NCI-H82 (cell line): ENCODE results near the gene UTP20.

Source experiments
- DNase-seq: peaks from one replicate; lab custom pipeline; 2025; lab: John Stamatoyannopoulos, UW

The UTP20 gene

DNA sequence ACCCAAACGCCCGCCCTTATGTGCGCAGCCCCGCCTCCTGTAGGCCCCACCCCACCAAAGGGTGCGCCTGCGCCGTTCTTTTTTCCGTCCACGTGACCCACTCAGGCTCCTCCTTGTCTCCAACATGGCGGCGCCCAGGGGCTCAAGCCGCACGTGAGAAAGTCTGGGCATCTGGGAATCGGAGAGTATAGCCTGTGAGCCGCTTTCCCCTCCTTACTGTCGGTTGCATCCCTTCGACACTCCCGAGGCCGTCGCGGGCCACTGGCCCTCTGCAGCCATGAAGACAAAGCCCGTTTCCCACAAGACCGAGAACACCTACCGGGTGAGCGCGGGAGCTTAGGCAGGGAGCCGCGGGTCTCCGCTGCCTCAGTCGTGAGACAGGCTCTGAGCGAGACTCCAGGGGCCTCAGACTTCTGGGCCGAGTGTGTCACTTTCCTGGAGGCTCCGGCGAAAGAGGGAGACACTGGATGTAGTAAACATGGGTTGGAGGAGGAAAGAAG is at the start of gene UTP20:
UTP20 (plus strand) TSS at position 100 of the 500 bp plus-strand sequence; CDS start at position 278, 178 bp downstream.
- peak; percentile 95 for DNase-seq

GRCh38 chr12:101230547-101230946 is 49.4 kb upstream of the UTP20 start:
- no peak for DNase-seq

DNA sequence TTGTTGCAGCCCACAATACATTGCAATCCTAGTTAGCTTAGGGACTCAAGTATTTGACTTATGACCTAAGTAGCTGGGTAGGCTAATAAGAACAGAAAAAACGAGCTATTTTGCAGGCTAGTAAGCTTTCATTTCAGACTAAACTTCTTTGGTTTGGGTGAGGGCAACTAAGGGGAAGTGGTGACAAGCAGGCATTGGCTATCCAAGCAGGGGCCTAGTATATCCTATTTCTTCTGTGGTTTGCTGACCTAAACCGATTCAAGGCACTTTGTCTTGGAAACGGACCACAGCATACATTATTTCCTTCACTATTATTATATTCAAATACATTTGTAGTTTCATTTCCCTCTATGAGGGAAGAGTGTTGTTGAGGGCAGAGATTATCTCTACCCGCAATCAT is 48.3 kb upstream of the UTP20 start:
- no peak for DNase-seq

DNA sequence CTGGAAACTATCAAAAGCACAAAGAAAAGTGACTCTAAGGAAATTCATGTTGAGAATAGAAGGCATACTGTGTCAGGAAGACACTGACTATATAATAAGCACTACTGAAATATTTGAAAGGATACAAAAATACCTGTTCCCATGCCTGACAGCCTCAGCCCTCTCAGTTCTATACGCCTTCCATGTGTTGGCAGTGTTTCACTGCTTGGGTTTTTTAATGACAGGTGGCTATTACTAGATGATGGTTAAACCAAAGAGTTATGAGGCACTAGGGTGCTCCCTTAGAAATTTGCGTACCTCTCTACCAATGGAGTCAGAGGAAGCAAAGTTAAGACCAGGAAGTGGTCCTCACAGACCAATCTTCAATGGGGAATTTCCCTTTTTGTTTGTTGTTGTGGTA is 44.2 kb upstream of the UTP20 start:
- DNase-seq = no peak

DNA sequence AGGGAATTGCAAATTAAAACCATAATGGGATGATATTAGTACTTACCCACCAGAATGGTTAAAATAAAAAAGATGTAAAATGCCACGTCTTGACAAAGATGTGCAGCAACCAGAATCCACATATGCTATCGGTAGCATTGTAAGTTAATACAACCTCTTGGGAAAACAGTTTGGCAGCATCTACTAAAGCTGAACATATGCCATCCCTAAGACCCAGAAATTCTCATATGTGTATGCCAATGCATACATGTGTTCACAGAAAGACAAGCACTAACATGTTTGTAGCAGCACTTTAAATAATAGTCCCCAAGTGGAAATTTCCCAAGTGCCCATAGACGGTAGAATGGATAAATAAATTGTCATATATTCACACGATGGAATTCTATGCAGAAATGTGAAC is 41.6 kb upstream of the UTP20 start:
- no peak for DNase-seq

GRCh38 chr12:101238800-101239329 is 41.0 kb upstream of the UTP20 start:
- DNase-seq = no peak

GRCh38 chr12:101243074-101243473 is 36.8 kb upstream of the UTP20 start:
- DNase-seq = no peak

GRCh38 chr12:101243616-101244015 is 36.3 kb upstream of the UTP20 start:
- DNase-seq = no peak

DNA sequence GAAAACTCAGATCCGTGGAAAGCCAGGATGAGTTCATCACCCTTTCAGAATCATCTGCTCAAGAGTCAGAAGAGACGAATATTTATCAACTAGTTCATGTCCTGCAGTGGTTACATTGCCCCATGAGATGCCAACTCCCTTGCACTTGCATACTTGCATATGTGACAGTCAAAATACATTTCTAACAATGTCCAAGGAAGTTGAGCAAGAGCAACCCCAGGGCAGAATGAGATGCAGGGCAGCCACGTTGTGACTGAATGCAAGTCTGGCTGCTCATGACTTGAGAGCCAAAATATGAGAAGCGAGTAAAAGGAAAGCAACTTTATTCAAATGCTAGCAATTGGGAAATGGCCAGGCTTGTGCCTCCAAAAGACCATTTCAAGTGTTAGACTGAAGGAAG is 23.6 kb upstream of the UTP20 start:
- DNase-seq = no peak

- DNase-seq = no peak
Measured at GRCh38 chr12:101257357-101257756, 22.5 kb upstream of the UTP20 start.

DNA sequence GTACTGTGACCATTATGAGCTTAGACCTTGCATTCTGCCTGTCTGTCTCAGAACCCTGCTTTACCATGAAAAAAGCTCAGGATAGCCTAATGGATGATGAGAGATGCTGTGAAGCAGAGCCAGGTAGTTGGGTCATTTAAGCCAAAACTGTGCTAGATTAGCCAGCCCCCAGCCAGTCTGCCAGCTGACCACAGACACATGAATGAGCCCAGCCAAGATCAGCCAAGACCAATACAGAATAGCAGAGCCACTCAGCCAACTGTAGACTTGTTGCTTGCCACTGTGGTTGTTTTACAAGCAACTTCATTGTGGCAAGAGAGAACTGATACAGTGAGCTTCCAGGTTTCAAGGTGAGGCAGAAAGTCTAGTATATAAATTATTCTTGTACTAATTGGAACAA is 12.8 kb upstream of the UTP20 start:
- DNase-seq = no peak

GRCh38 chr12:101276433-101276832 is 3.5 kb upstream of the UTP20 start:
- DNase-seq = no peak

DNA sequence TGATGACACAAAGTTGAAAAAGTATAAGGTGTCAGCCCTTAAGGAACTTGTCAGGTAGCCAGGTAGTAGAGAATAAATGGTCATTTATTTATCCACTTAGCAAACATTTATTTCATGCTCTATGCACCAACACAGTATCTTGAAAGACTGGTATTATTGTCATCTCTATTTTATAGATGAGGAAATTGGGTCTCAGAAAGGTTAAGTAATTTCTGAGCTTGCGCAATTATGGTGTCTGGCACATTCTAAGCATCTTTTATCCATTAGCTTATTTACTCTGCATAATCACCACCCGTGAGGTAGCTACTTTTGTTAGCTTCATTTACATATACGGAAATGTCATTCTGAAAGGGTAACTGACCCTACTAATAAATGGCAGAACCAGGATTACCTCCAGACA is 2.5 kb upstream of the UTP20 start:
- no peak for DNase-seq

- DNase-seq = no peak
Measured at GRCh38 chr12:101287357-101287756, 7.5 kb downstream of the UTP20 start.

GRCh38 chr12:101297661-101298060 is 17.8 kb downstream of the UTP20 start:
- no peak for DNase-seq

GRCh38 chr12:101298426-101298825 is 18.5 kb downstream of the UTP20 start:
- no peak for DNase-seq

DNA sequence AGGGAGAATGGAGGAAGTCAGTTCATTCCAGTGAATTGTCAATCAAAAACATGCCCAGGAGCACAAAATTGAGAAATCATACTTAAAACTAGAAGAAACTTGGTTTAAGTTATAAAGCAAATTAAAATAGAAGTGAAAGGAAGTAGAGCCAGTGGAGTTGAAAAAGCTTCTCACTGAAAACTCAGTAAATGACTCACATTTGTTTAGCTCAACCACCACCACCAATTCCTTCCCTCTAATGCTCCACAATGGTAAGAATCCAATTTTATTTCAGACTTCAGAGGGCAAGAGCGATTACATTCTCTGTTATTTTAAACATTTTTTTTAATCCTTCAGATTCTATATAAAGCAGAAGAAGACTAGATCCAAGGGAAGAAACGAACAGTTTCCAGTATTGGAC is 19.4 kb downstream of the UTP20 start:
- DNase-seq = no peak

GRCh38 chr12:101299931-101300330 is 20.0 kb downstream of the UTP20 start:
- DNase-seq = no peak

DNA sequence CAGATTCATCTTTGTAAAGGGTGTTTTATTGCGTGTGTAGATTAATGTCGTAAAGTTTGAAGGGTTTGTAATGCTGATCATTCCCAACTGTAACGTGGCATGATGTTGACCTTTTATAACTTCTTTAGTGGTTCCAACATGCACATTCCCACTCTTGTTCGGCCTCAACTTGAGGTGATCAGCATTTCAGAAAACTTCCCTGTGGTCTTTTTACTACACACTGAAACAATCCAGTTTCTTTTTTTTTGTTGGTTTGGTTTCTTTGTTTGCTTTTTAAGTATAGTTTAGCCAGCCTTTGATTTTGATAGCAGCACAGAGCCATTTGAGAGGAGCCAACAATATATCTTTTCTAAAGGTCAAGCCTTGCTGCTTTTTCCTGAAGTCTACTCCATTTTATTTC is 22.8 kb downstream of the UTP20 start:
- no peak for DNase-seq

DNA sequence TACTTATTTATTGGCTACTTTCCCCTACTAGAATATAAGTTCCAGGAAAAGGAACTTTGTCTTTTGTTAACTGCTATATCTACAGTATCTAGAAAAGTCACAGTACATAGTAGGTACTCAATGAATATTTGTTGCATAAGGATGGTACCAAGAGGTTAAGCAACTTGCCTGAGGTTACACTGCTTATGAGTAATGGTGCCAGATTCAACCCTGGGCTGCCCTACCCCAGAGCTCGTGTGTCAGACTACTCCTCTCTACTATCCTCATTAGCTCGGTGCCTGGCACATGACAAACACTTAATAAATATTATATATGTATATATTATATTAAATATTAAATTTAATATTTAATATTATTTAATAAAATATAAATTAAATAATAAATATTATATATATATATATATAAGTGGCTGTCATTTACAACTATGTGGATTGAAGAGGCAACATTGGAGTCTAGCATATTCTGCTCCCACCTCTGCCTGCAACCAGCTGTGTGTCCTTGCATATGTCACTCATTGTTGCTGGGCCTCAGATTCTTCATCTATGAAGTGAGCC is 25.4 kb downstream of the UTP20 start:
- DNase-seq = peak; percentile 40

DNA sequence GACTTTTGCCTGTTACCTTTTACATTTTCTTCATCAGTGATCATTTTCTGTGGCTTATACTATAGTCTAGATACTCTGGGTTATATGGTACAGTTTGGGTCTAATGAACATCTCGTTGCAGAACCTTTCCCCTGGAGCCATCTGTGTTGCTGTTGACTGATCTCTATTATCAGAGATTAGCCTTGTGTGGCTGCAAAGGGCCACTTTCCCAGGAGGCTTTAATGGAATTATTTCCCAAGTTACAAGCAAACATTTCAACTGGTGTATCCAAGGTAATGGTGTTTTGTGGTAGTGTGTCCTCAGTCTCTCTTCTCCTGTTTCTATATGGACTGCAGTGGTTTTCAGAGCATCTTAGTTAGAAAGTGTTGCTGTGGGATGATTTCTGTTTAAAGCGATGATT is 25.9 kb downstream of the UTP20 start:
- peak; percentile 93 for DNase-seq

GRCh38 chr12:101322480-101322879 is 42.6 kb downstream of the UTP20 start:
- DNase-seq = no peak

DNA sequence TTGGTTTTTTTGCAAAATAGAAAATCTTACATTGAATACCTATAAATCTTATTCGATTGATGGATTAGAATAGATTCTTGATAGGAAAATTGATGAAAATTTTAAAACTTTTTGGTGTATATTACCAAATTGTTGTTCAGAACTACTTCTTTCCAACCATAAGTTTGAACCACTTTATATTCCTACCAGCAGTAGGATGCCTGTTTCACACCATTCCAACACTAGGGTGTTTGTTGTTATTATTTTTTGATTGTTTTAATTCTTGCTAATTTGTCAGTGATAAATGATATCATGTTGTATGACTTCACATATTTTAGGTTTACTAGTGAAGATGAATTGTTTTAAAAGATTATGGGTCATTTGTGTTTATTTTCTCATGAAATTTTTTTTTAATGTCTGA is 43.4 kb downstream of the UTP20 start:
- DNase-seq = no peak

DNA sequence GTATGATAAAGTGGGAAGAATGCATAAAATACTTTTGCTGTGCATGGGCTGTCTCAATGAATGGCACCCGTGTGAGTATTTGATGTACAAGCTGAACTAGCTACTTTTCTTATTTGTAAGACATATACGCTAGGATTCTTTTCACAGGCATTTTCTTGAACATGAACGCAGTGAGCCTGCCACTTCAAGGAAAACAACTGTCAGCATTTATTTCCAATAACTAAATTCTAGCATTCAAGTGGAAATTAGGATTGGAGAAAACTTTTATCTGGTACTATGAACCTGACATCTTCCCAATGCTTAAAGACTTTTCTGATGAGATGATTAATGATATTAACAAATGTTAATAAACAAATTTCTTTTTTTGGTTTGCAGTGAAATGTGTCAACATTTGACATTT is 45.7 kb downstream of the UTP20 start:
- no peak for DNase-seq
